Erythroblast (primary cell): ENCODE data around the gene HPX.

Source experiments
- GATA1 ChIP-seq: IDR thresholded peaks from 2 replicates; pipeline ENCODE4 v1.6.1; 2011; ENCODE audit warnings: low read depth, mild to moderate bottlenecking, control low read depth, low read length, moderate library complexity
- POLR2A ChIP-seq: IDR thresholded peaks from 2 replicates; pipeline ENCODE4 v1.6.1; 2011; ENCODE audit warnings: mild to moderate bottlenecking, low read length

- TF ChIP-seq POLR2A = no peak
- no peak for TF ChIP-seq GATA1
These were observed 2.6 kb upstream of the HPX start for GRCh38 chr11:6443269-6444003.
